Memory B cell (primary cell): ENCODE results near the gene DTHD1.
A peak's percentile ranks its signal among the peaks of the same experiment; 100 is the strongest.

Source experiments
- ATAC-seq: fragments of 150-1000 bp; cut with Tn5 transposase; 2 replicates; pipeline ENCODE4 v1.10.0; 2021; ENCODE audit warnings: low read depth, mild to moderate bottlenecking, moderate library complexity
- DNase-seq, 2 donors: peaks; one replicate each; pipeline ENCODE4 v3.0.0; 2022; ENCODE audit warnings: low spot score in 2 of 2
- H3K27ac Mint-ChIP-seq: one replicate; pipeline ENCODE4 v1.8.0; 2022; ENCODE audit warnings: mild to moderate bottlenecking, moderate library complexity, mixed read lengths
- H3K27me3 Mint-ChIP-seq: one replicate; pipeline ENCODE4 v1.8.0; 2022; ENCODE audit warnings: mixed read lengths
- H3K36me3 Mint-ChIP-seq: one replicate; pipeline ENCODE4 v1.8.0; 2022; ENCODE audit warnings: mild to moderate bottlenecking, mixed read lengths
- H3K4me1 Mint-ChIP-seq: one replicate; pipeline ENCODE4 v1.8.0; 2022; ENCODE audit warnings: mixed read lengths
- H3K4me3 Mint-ChIP-seq: one replicate; pipeline ENCODE4 v1.8.0; 2022; ENCODE audit warnings: mild to moderate bottlenecking, moderate library complexity, mixed read lengths
- H3K9me3 Mint-ChIP-seq: one replicate; pipeline ENCODE4 v1.8.0; 2022; ENCODE audit warnings: mixed read lengths

Gene DTHD1

GRCh38 chr4:36330796-36331195 lies 49.4 kb downstream of the DTHD1 start:
- peaks cover 18% of the 10 kb centered on the region for H3K4me1 Mint-ChIP-seq
- no peaks in the 10 kb centered on the region for H3K9me3 Mint-ChIP-seq
- ATAC-seq: no peak
- DNase-seq: no peak
- H3K36me3 Mint-ChIP-seq: peaks cover 1% of the 10 kb centered on the region
- no peaks in the 10 kb centered on the region for H3K27me3 Mint-ChIP-seq
- H3K27ac Mint-ChIP-seq: no peak overlapping the region
- no peak overlapping the region for H3K4me3 Mint-ChIP-seq

GRCh38 chr4:36332023-36332781 lies 50.8 kb downstream of the DTHD1 start:
- ATAC-seq: peak; percentile 56
- DNase-seq: no peak

GRCh38 chr4:36332782-36333131 lies 51.3 kb downstream of the DTHD1 start:
- DNase-seq: no peak
- H3K27me3 Mint-ChIP-seq: no peaks in the 10 kb centered on the region
- no peaks in the 10 kb centered on the region for H3K9me3 Mint-ChIP-seq
- peak; percentile 94 for ATAC-seq
- no peak overlapping the region for H3K4me3 Mint-ChIP-seq
- peak overlapping the region; percentile 53 for H3K27ac Mint-ChIP-seq
- peaks cover 1% of the 10 kb centered on the region for H3K36me3 Mint-ChIP-seq
- H3K4me1 Mint-ChIP-seq: peaks cover 19% of the 10 kb centered on the region

More at GRCh38 chr4:36332023-36332781, 50.8 kb downstream of the DTHD1 start:
- Mint-ChIP-seq H3K4me1 (peaks cover 19% of the 10 kb centered on the region), H3K27ac (peak overlapping the region; percentile 53), H3K27me3 (no peaks in the 10 kb centered on the region), H3K4me3 (no peak overlapping the region), H3K36me3 (peaks cover 1% of the 10 kb centered on the region), H3K9me3 (no peaks in the 10 kb centered on the region)

- Mint-ChIP-seq H3K27ac (no peak overlapping the region), H3K4me3 (no peak overlapping the region), H3K27me3 (no peaks in the 10 kb centered on the region), H3K9me3 (no peaks in the 10 kb centered on the region), H3K4me1 (peaks cover 22% of the 10 kb centered on the region), H3K36me3 (peaks cover 1% of the 10 kb centered on the region)
- ATAC-seq (no peak), DNase-seq (no peak)
Measured at GRCh38 chr4:36333303-36333877, 52.0 kb downstream of the DTHD1 start.

- no peak overlapping the region for H3K4me3 Mint-ChIP-seq
- H3K4me1 Mint-ChIP-seq: peaks cover 16% of the 10 kb centered on the region
- no peaks in the 10 kb centered on the region for H3K27me3 Mint-ChIP-seq
- no peak for DNase-seq
- no peaks in the 10 kb centered on the region for H3K36me3 Mint-ChIP-seq
- ATAC-seq: no peak
- H3K9me3 Mint-ChIP-seq: no peaks in the 10 kb centered on the region
- no peak overlapping the region for H3K27ac Mint-ChIP-seq
Measured at GRCh38 chr4:36337665-36338185, 56.3 kb downstream of the DTHD1 start.

DNA sequence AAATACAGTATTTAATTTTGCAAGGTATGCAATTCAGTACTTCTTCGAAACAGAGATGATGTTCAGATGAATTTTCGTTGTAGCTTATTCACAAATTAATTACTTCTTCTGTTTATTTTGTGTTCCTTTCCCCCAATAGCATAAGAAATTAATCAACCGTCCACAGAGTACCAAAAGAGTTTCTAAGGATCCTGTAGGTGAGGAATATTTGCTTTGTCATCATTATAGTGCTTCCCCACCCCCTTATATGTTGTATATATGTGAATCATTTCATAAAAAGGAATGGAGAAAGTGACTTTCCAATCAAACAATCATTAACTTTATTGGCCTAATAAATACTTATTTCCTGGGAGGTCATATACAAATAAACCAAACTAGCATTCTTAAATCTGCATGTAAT lies 57.6 kb downstream of the DTHD1 start:
- no peaks in the 10 kb centered on the region for H3K9me3 Mint-ChIP-seq
- no peak overlapping the region for H3K4me3 Mint-ChIP-seq
- H3K36me3 Mint-ChIP-seq: no peaks in the 10 kb centered on the region
- H3K27ac Mint-ChIP-seq: no peak overlapping the region
- no peaks in the 10 kb centered on the region for H3K27me3 Mint-ChIP-seq
- ATAC-seq (no peak), DNase-seq (no peak)
- peaks cover 11% of the 10 kb centered on the region for H3K4me1 Mint-ChIP-seq

- no peak overlapping the region for H3K27ac Mint-ChIP-seq
- H3K4me1 Mint-ChIP-seq: peaks cover 10% of the 10 kb centered on the region
- H3K4me3 Mint-ChIP-seq: no peak overlapping the region
- no peak for DNase-seq
- no peaks in the 10 kb centered on the region for H3K9me3 Mint-ChIP-seq
- H3K36me3 Mint-ChIP-seq: no peaks in the 10 kb centered on the region
- H3K27me3 Mint-ChIP-seq: no peaks in the 10 kb centered on the region
- ATAC-seq: no peak
Measured at GRCh38 chr4:36341936-36342335, 60.5 kb downstream of the DTHD1 start.

DNA sequence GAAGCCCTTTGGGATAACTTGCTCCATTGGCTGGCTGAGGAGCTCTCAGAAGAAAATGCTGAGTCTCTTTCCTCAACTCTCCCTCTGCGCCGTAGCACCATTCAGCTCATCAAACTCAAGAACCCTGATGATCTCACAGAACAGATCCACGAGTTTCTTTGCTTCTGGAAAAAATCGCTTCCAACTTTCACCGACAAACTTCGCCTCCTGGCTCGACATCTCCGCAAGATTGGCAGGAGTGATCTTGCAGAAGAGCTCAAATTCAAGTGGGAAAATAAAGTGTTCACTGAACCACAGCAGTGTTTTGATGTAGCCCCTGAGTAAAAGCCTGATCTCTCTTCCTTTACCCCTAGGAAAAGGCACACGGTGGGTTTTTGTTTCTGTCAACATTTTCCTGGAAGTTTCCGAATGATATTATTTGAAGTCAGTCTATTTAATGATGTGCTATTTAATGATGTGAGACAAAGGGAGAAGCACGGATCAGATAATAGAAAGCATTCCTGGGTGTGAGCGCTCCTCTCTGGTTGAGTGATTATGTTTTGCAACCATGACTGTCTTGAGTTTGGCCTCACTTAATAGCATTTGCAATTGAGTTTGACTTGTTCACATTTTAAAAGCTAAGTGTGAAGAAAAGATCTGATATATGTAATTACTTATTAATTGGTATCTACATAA lies 62.2 kb downstream of the DTHD1 start:
- no peak for DNase-seq
- Mint-ChIP-seq H3K4me1 (peaks cover 9% of the 10 kb centered on the region), H3K36me3 (no peaks in the 10 kb centered on the region), H3K4me3 (no peak overlapping the region), H3K9me3 (no peaks in the 10 kb centered on the region), H3K27ac (no peak overlapping the region), H3K27me3 (no peaks in the 10 kb centered on the region)
- ATAC-seq: no peak

DNA sequence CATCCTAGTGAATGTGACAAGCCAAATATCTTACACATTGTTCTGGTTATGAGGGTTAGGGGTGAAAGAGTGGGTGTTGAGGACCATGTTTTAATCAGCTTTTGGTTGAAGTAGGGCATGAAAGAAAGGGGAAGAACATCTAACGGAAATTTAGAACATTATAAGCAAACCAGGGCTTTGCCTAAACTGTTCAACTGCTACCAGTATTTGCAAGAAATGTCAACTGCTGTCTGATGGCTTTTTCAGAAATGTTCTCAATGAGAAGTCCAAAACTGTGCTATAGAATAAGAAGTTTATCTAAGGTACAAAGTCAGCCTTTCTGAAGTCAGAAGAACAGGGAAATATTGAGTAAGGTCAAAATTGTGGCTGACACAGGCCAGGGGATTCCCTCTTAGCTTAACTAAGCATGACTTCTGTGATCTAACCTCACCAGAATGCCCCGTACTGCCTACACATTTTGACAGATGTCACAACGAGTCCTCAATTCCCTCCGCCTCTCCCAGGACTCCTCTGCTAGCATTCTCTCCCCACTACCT lies 67.1 kb downstream of the DTHD1 start:
- ATAC-seq (peak; percentile 96), DNase-seq (peak; percentile 13 to 40)
- Mint-ChIP-seq H3K27me3 (no peaks in the 10 kb centered on the region), H3K4me1 (peaks cover 23% of the 10 kb centered on the region), H3K27ac (peak overlapping the region; percentile 81), H3K9me3 (no peaks in the 10 kb centered on the region), H3K4me3 (peak overlapping the region; percentile 17), H3K36me3 (no peaks in the 10 kb centered on the region)

- peak overlapping the region; percentile 81 for H3K27ac Mint-ChIP-seq
- no peak overlapping the region for H3K4me3 Mint-ChIP-seq
- ATAC-seq (no peak), DNase-seq (no peak)
- H3K9me3 Mint-ChIP-seq: no peaks in the 10 kb centered on the region
- H3K36me3 Mint-ChIP-seq: no peaks in the 10 kb centered on the region
- no peaks in the 10 kb centered on the region for H3K27me3 Mint-ChIP-seq
- peaks cover 23% of the 10 kb centered on the region for H3K4me1 Mint-ChIP-seq
Measured at GRCh38 chr4:36349938-36350549, 68.6 kb downstream of the DTHD1 start.

- Mint-ChIP-seq H3K9me3 (no peaks in the 10 kb centered on the region), H3K36me3 (no peaks in the 10 kb centered on the region), H3K4me3 (no peak overlapping the region), H3K27me3 (peaks cover 2% of the 10 kb centered on the region), H3K4me1 (peaks cover 19% of the 10 kb centered on the region), H3K27ac (no peak overlapping the region)
- DNase-seq: peak; percentile 52 to 60
- ATAC-seq: peak; percentile 49
Measured at GRCh38 chr4:36351082-36351666, 69.8 kb downstream of the DTHD1 start.

- Mint-ChIP-seq H3K4me3 (no peak overlapping the region), H3K4me1 (peaks cover 12% of the 10 kb centered on the region), H3K36me3 (no peaks in the 10 kb centered on the region), H3K27me3 (peaks cover 2% of the 10 kb centered on the region), H3K9me3 (no peaks in the 10 kb centered on the region), H3K27ac (no peak overlapping the region)
- DNase-seq (no peak), ATAC-seq (no peak)
Measured at GRCh38 chr4:36353998-36354397, 72.6 kb downstream of the DTHD1 start.

- no peak overlapping the region for H3K27ac Mint-ChIP-seq
- H3K9me3 Mint-ChIP-seq: no peaks in the 10 kb centered on the region
- DNase-seq (no peak), ATAC-seq (no peak)
- H3K36me3 Mint-ChIP-seq: no peaks in the 10 kb centered on the region
- no peaks in the 10 kb centered on the region for H3K4me1 Mint-ChIP-seq
- H3K4me3 Mint-ChIP-seq: no peak overlapping the region
- peaks cover 2% of the 10 kb centered on the region for H3K27me3 Mint-ChIP-seq
Measured at GRCh38 chr4:36358173-36358572, 76.8 kb downstream of the DTHD1 start.
